BE2C (cell line): ENCODE data around the gene KCNMA1.

Experiments used
- DNase-seq: peaks from one replicate; pipeline ENCODE4 v3.0.0-alpha.2; 2020
- H3K27me3 ChIP-seq: fragments of 250-450 bp; sonication (Bioruptor Pico); 2 replicates; pipeline ENCODE4 v1.5.1; 2020; ENCODE audit warnings: mild to moderate bottlenecking
- H3K36me3 ChIP-seq: fragments of 250-450 bp; sonication (Bioruptor Pico); 2 replicates; pipeline ENCODE4 v1.5.1; 2020; ENCODE audit warnings: mild to moderate bottlenecking
- H3K4me1 ChIP-seq: fragments of 250-450 bp; sonication (Bioruptor Pico); 2 replicates; pipeline ENCODE4 v1.5.1; 2020
- H3K4me3 ChIP-seq: 2 replicates; pipeline ENCODE4 v1.5.1; 2011; ENCODE audit warnings: low read depth, low read length
- H3K9me3 ChIP-seq: fragments of 250-450 bp; sonication (Bioruptor Pico); 2 replicates; pipeline ENCODE4 v1.5.1; 2020
- TF ChIP-seq, protein P1 (sequence below): IDR thresholded peaks from 2 replicates; pipeline ENCODE4 v1.5.1; 2012; ENCODE audit warnings: mild to moderate bottlenecking, low read depth, low read length

KCNMA1 gene

GRCh38 chr10:76868098-76868977, 769.3 kb downstream of the KCNMA1 start:
- H3K36me3 ChIP-seq = no peaks in the 10 kb centered on the region
- H3K4me3 ChIP-seq = no peak overlapping the region
- no peak for DNase-seq
- no peaks in the 10 kb centered on the region for H3K4me1 ChIP-seq
- H3K27me3 ChIP-seq = no peaks in the 10 kb centered on the region
- TF ChIP-seq, protein P1, sequence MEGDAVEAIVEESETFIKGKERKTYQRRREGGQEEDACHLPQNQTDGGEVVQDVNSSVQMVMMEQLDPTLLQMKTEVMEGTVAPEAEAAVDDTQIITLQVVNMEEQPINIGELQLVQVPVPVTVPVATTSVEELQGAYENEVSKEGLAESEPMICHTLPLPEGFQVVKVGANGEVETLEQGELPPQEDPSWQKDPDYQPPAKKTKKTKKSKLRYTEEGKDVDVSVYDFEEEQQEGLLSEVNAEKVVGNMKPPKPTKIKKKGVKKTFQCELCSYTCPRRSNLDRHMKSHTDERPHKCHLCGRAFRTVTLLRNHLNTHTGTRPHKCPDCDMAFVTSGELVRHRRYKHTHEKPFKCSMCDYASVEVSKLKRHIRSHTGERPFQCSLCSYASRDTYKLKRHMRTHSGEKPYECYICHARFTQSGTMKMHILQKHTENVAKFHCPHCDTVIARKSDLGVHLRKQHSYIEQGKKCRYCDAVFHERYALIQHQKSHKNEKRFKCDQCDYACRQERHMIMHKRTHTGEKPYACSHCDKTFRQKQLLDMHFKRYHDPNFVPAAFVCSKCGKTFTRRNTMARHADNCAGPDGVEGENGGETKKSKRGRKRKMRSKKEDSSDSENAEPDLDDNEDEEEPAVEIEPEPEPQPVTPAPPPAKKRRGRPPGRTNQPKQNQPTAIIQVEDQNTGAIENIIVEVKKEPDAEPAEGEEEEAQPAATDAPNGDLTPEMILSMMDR = no peak
- no peaks in the 10 kb centered on the region for H3K9me3 ChIP-seq

DNA sequence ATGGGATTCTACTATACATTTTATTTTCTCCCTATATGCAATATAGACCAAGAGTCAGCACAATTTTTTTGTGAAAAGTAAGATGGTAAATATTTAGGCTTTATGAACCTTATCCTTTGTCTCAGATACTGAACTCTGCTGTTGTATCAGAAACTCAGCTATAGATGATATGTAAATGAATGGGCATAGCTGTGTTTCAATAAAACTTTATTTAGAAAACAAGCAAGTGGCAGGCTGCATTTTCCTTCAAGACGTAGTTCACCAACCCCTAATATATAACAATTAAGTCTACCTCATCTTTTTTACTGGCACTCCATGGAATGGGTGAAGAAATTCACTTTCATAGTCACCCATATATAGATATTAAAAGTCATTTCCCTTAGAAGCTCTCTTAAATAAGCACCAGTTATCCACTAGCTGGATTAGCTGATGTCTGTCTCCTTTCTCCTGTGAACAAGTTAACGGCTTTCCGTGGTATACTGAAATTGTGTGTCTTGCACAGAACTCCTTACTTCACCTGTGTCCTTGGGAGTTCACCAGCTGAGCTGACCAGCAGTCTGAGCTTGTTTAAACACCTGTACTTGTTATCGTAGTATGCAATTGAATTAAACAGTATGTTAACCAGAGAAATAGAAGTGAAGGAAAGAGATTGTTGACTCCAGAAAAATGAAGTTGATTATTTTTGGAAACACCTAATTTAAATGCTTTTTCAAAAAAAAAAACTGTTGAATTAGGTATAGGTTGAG, 770.6 kb downstream of the KCNMA1 start:
- Histone ChIP-seq H3K4me1 (no peaks in the 10 kb centered on the region), H3K36me3 (no peaks in the 10 kb centered on the region), H3K27me3 (no peaks in the 10 kb centered on the region), H3K9me3 (no peaks in the 10 kb centered on the region), H3K4me3 (no peak overlapping the region)
- DNase-seq = no peak
- TF ChIP-seq, protein P1 = no peak

- no peaks in the 10 kb centered on the region for H3K9me3 ChIP-seq
- H3K27me3 ChIP-seq = no peaks in the 10 kb centered on the region
- H3K4me1 ChIP-seq = no peaks in the 10 kb centered on the region
- TF ChIP-seq, protein P1 = no peak
- H3K36me3 ChIP-seq = no peaks in the 10 kb centered on the region
- H3K4me3 ChIP-seq = no peak overlapping the region
- no peak for DNase-seq
Measured at GRCh38 chr10:76864922-76865321, 772.7 kb downstream of the KCNMA1 start.

DNA sequence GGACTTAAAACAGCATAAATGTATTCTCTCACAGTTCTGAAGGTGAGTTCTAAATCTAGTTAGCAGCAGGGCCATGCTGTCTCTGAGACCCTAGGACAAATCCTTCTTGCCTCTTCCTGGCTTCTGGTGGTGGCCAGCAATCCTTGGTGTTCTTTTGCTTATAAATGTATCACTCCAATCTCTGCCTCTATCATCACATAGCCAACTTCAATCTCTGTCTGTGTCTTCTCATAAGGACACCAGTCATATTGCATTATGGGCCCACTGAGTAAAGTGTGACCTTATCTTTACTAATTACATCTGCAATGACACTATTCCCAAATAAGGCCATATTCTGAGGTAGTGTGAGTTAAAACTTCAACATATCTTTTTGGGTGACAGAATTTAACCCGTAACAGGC, 778.9 kb downstream of the KCNMA1 start:
- Histone ChIP-seq H3K4me3 (no peak overlapping the region), H3K27me3 (no peaks in the 10 kb centered on the region), H3K9me3 (no peaks in the 10 kb centered on the region), H3K36me3 (no peaks in the 10 kb centered on the region), H3K4me1 (no peaks in the 10 kb centered on the region)
- TF ChIP-seq, protein P1 = no peak
- no peak for DNase-seq

- Histone ChIP-seq H3K4me1 (no peaks in the 10 kb centered on the region), H3K36me3 (no peaks in the 10 kb centered on the region), H3K27me3 (no peaks in the 10 kb centered on the region), H3K4me3 (no peak overlapping the region), H3K9me3 (no peaks in the 10 kb centered on the region; the same call in 1 of the 2 replicates)
- no peak for DNase-seq
- TF ChIP-seq, protein P1 = no peak
Measured at GRCh38 chr10:76840802-76841201, 796.8 kb downstream of the KCNMA1 start.

DNA sequence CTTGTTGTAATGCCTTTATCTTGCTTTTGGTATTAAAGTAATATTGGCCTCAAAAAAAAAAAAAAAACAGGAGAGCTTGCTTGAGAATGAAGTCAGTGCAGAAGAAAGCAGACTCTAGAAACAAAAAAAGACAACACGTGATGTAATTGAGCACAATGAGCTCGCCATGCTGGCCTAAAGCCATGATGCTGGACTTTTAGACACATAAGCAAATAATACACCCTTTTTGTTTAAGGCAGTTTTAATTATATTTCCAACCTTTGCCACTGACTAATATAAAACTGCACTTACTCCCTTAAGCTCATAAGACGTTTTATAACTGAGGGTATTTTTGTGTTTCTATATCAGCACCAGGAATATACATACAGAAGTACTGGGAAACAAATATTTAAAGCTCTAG, 798.3 kb downstream of the KCNMA1 start:
- H3K9me3 ChIP-seq = no peaks in the 10 kb centered on the region; the same call in 1 of the 2 replicates
- TF ChIP-seq, protein P1 = no peak
- no peaks in the 10 kb centered on the region for H3K36me3 ChIP-seq
- H3K27me3 ChIP-seq = no peaks in the 10 kb centered on the region
- no peak for DNase-seq
- no peaks in the 10 kb centered on the region for H3K4me1 ChIP-seq
- H3K4me3 ChIP-seq = no peak overlapping the region
